Caco-2 (cell line): ENCODE results near the gene NKAIN4. TPM values are rescaled to one million over a fixed set of nuclear protein-coding genes. Genes with fewer than 3 reads are reported as not detected.
A peak's percentile ranks its signal among the peaks of the same experiment; 100 is the strongest.

Source experiments
- BruUV-seq: library from RNA; stranded (reverse); fragments of 400-500 nt; replicated peaks from 2 replicates; lab custom pipeline; 2021; lab: Mats Ljungman, UMichigan
- CTCF ChIA-PET: fragments of 300-600 bp; sonication (Branson Sonifier 250); formaldehyde crosslinking; loops from one replicate; lab custom pipeline; 2022; ENCODE audit warnings: antibody characterized with exemption; lab: Charles Lee
- POLR2A ChIA-PET: fragments of 300-600 bp; sonication (Branson Sonifier 250); formaldehyde crosslinking; loops from one replicate; lab custom pipeline; 2022; ENCODE audit warnings: antibody characterized with exemption; lab: Charles Lee
- DNase-seq, 2 experiments: peaks; one replicate each; pipeline versions ENCODE4 v3.0.0 to v3.0.0-alpha.2; 2020 to 2022
- H3K27me3 ChIP-seq: replicated peaks from 2 replicates; pipeline ENCODE4 v1.6.0; 2011; ENCODE audit warnings: low read length; ENCODE audit not compliant: control insufficient read depth, insufficient read depth
- H3K36me3 ChIP-seq: 2 replicates; pipeline ENCODE4 v1.5.1; 2011; ENCODE audit warnings: low read length; ENCODE audit not compliant: control insufficient read depth, insufficient read depth
- H3K4me1 ChIP-seq: fragments of 250-450 bp; sonication (Bioruptor Pico); 2 replicates; pipeline ENCODE4 v1.5.1; 2020; ENCODE audit warnings: mild to moderate bottlenecking
- H3K4me3 ChIP-seq: 2 replicates; pipeline ENCODE4 v1.5.1; 2011; ENCODE audit warnings: low read depth, mild to moderate bottlenecking, control low read depth, low read length
- H3K9me3 ChIP-seq: fragments of 250-450 bp; sonication (Bioruptor Pico); 2 replicates; pipeline ENCODE4 v1.5.1; 2020; ENCODE audit warnings: mild to moderate bottlenecking, moderate library complexity
- H3K27ac Mint-ChIP-seq: one replicate; pipeline ENCODE4 v1.8.0; 2022; ENCODE audit warnings: mixed read lengths; ENCODE audit not compliant: unreplicated experiment
- H3K27me3 Mint-ChIP-seq: one replicate; pipeline ENCODE4 v1.8.0; 2022; ENCODE audit warnings: mixed read lengths; ENCODE audit not compliant: insufficient read depth, unreplicated experiment
- H3K36me3 Mint-ChIP-seq: one replicate; pipeline ENCODE4 v1.8.0; 2022; ENCODE audit warnings: mild to moderate bottlenecking, mixed read lengths; ENCODE audit not compliant: insufficient read depth, unreplicated experiment
- H3K4me1 Mint-ChIP-seq: one replicate; pipeline ENCODE4 v1.8.0; 2022; ENCODE audit warnings: low read depth, mixed read lengths; ENCODE audit not compliant: unreplicated experiment
- H3K4me3 Mint-ChIP-seq: one replicate; pipeline ENCODE4 v1.8.0; 2022; ENCODE audit warnings: mild to moderate bottlenecking, moderate library complexity, mixed read lengths; ENCODE audit not compliant: unreplicated experiment
- H3K9me3 Mint-ChIP-seq: one replicate; pipeline ENCODE4 v1.8.0; 2022; ENCODE audit warnings: mixed read lengths; ENCODE audit not compliant: unreplicated experiment
- intact Hi-C: fragments of 100-400 bp; cut with micrococcal nuclease; formaldehyde crosslinking; loops from one replicate; pipeline ENCODE4 v1.10.0; 2022; ENCODE audit not compliant: unreplicated experiment
- total RNA-seq: library from RNA; stranded (reverse); gene quantifications from 2 replicates; pipeline ENCODE4 v1.2.3, GENCODE V29; 2022
- TF ChIP-seq, protein P1 (sequence below), 2 experiments: fragments of 200-600 bp in 1 of 2; IDR thresholded peaks; 1 replicate in 1 of 2; 2 replicates in 1 of 2; pipeline versions ENCODE4 v1.5.1 to v1.8.0; 2011 to 2022; ENCODE audit warnings: antibody characterized with exemption in 1 of 2, control low read depth in 1 of 2, inconsistent platforms in 1 of 2, low read depth in 1 of 2, low read length in 1 of 2, mild to moderate bottlenecking in 1 of 2, moderate library complexity in 1 of 2; ENCODE audit not compliant: insufficient read depth in 1 of 2, severe bottlenecking in 1 of 2, unreplicated experiment in 1 of 2

Gene NKAIN4
- total RNA-seq, 1 experiment from 2014 or later = 2.7 TPM

- ChIA-PET CTCF (interaction anchor here (0.6 to 2.8 kb wide), 6 partner anchors 12 to 85 kb away, joined by 3 to 13 read pairs (median 4); no protein-coding TSS in a partner anchor), POLR2A (interaction anchor here (0.5 to 1.3 kb wide), 2 partner anchors 24 to 224 kb away, joined by 7 to 9 read pairs; no protein-coding TSS in a partner anchor)
- no TSS peak for BruUV-seq
Measured at GRCh38 chr20:63296531-63297299, 42.5 kb upstream of the NKAIN4 start.

DNA sequence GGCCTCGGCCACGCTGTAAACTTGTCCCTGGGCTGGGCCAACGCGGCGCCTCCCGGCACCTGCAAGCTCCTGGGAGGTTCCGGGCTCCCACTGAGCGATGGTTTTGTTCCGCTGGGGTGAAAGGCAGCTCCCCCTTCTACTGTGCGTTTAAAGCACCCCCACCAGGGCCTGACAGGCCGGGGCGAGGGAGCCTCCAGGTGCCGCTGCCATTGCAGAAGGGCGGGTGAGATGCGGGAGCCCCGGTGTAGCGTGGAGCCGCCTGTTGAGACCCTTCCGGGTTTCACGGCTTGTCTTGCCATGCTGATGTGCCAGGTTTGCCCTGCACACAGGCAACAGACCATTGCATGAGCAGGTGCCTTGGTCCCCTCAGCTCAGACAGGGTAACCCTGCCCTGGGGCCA, 41.6 kb upstream of the NKAIN4 start:
- no peak for DNase-seq
- no peak overlapping the region for H3K4me3 Mint-ChIP-seq
- no peaks in the 10 kb centered on the region for H3K36me3 ChIP-seq
- H3K36me3 Mint-ChIP-seq = peaks cover 37% of the 10 kb centered on the region
- 0 out of 2 replicates have a peak, but pooled peaks cover 5% of the 10 kb centered on the region for H3K4me1 ChIP-seq
- no peak overlapping the region for H3K4me3 ChIP-seq
- ChIA-PET CTCF (interaction anchor here (0.5 to 2.8 kb wide), 6 partner anchors 11 to 90 kb away, joined by 3 to 13 read pairs (median 6); no protein-coding TSS in a partner anchor), POLR2A (interaction anchor here (0.5 to 1.3 kb wide), 2 partner anchors 23 to 225 kb away, joined by 7 to 9 read pairs; no protein-coding TSS in a partner anchor)
- H3K27me3 Mint-ChIP-seq = peaks cover 20% of the 10 kb centered on the region
- no peak overlapping the region for H3K27ac Mint-ChIP-seq
- H3K9me3 ChIP-seq = peaks cover 12% of the 10 kb centered on the region
- TF ChIP-seq, protein P1, sequence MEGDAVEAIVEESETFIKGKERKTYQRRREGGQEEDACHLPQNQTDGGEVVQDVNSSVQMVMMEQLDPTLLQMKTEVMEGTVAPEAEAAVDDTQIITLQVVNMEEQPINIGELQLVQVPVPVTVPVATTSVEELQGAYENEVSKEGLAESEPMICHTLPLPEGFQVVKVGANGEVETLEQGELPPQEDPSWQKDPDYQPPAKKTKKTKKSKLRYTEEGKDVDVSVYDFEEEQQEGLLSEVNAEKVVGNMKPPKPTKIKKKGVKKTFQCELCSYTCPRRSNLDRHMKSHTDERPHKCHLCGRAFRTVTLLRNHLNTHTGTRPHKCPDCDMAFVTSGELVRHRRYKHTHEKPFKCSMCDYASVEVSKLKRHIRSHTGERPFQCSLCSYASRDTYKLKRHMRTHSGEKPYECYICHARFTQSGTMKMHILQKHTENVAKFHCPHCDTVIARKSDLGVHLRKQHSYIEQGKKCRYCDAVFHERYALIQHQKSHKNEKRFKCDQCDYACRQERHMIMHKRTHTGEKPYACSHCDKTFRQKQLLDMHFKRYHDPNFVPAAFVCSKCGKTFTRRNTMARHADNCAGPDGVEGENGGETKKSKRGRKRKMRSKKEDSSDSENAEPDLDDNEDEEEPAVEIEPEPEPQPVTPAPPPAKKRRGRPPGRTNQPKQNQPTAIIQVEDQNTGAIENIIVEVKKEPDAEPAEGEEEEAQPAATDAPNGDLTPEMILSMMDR (IDR thresholded peaks at IDR 0.05; ENCODE audit: insufficient read depth in 1 of 2, low read depth in 1 of 2, low read length in 1 of 2, severe bottlenecking in 1 of 2, unreplicated experiment in 1 of 2) = no peak
- no peaks in the 10 kb centered on the region for H3K4me1 Mint-ChIP-seq
- BruUV-seq = no TSS peak
- no peaks in the 10 kb centered on the region; the same call in 1 of the 2 replicates for H3K27me3 ChIP-seq
- intact Hi-C loops = no loop called here
- H3K9me3 Mint-ChIP-seq = peaks cover 1% of the 10 kb centered on the region

More at GRCh38 chr20:63296531-63297299, 42.5 kb upstream of the NKAIN4 start:
- H3K27me3 ChIP-seq = no peaks in the 10 kb centered on the region; the same call in 1 of the 2 replicates
- H3K4me3 ChIP-seq = no peak overlapping the region
- Mint-ChIP-seq H3K27me3 (peaks cover 25% of the 10 kb centered on the region), H3K9me3 (peaks cover 10% of the 10 kb centered on the region), H3K36me3 (peaks cover 28% of the 10 kb centered on the region), H3K27ac (no peak overlapping the region), H3K4me3 (no peak overlapping the region), H3K4me1 (no peaks in the 10 kb centered on the region)
- H3K4me1 ChIP-seq = 0 out of 2 replicates have a peak, but pooled peaks cover 5% of the 10 kb centered on the region
- DNase-seq = no peak
- TF ChIP-seq, protein P1 (IDR thresholded peaks at IDR 0.05; ENCODE audit: insufficient read depth in 1 of 2, low read depth in 1 of 2, low read length in 1 of 2, severe bottlenecking in 1 of 2, unreplicated experiment in 1 of 2) = no peak
- H3K36me3 ChIP-seq = no peaks in the 10 kb centered on the region
- intact Hi-C loops = no loop called here
- peaks cover 21% of the 10 kb centered on the region for H3K9me3 ChIP-seq

GRCh38 chr20:63295422-63295821, 41.2 kb upstream of the NKAIN4 start:
- DNase-seq = no peak
- intact Hi-C loops = no loop called here
- Histone ChIP-seq H3K36me3 (no peaks in the 10 kb centered on the region), H3K9me3 (peaks cover 10% of the 10 kb centered on the region; the same call in 1 of the 2 replicates), H3K4me1 (0 out of 2 replicates have a peak, but pooled peaks cover 5% of the 10 kb centered on the region), H3K4me3 (no peak overlapping the region), H3K27me3 (no peaks in the 10 kb centered on the region; the same call in 1 of the 2 replicates)
- ChIA-PET POLR2A (no interaction called here), CTCF (interaction anchor here (1.1 to 2.8 kb wide), 4 partner anchors 11 to 72 kb away, joined by 3 to 13 read pairs (median 5); no protein-coding TSS in a partner anchor)
- TF ChIP-seq, protein P1 (IDR thresholded peaks at IDR 0.05; ENCODE audit: insufficient read depth in 1 of 2, low read depth in 1 of 2, low read length in 1 of 2, severe bottlenecking in 1 of 2, unreplicated experiment in 1 of 2) = peak; percentile 14 to 16
- Mint-ChIP-seq H3K9me3 (no peaks in the 10 kb centered on the region), H3K27me3 (peaks cover 16% of the 10 kb centered on the region), H3K4me3 (no peak overlapping the region), H3K27ac (no peak overlapping the region), H3K36me3 (peaks cover 41% of the 10 kb centered on the region), H3K4me1 (no peaks in the 10 kb centered on the region)
- BruUV-seq = no TSS peak
